PC-3 (cell line): Measurements from ENCODE around the gene SMIM36.

Experiments
- EZH2 ChIP-seq: fragments of 300-600 bp; sonication (generic); IDR thresholded peaks from one replicate; pipeline ENCODE4 v1.6.1; 2017; ENCODE audit warnings: antibody characterized with exemption, mild to moderate bottlenecking, low read length; ENCODE audit not compliant: unreplicated experiment
- EZH2phosphoT487 ChIP-seq: fragments of 300-600 bp; sonication (generic); IDR thresholded peaks from 2 replicates; pipeline ENCODE4 v1.6.1; 2018; ENCODE audit warnings: mild to moderate bottlenecking, antibody characterized with exemption, low read length, borderline replicate concordance
- TF ChIP-seq, protein P1 (sequence below): fragments of 300-600 bp; sonication (generic); conservative IDR thresholded peaks from 2 replicates; pipeline ENCODE4 v1.5.1; 2017; ENCODE audit warnings: antibody characterized with exemption, low read depth, mild to moderate bottlenecking, low read length

DNA sequence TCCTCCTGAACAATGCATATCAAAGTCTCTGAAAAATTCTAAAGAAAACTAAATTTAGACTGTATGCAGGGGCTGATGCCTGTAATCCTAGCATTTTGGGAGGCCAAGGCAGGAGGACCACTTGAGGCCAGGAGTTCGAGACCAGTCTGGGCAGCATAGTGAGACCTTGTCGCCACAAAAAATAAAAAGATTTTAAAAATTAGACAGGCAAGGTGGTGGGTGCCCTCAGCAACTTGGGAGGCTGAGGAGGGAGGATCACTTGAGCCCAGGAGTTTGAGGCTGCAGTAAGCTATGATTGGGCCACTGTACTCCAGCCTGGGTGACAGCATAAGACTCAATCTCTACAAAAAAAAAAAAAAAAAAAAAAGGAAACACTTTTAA is 59.5 kb downstream of the SMIM36 start:
- TF ChIP-seq, protein P1, sequence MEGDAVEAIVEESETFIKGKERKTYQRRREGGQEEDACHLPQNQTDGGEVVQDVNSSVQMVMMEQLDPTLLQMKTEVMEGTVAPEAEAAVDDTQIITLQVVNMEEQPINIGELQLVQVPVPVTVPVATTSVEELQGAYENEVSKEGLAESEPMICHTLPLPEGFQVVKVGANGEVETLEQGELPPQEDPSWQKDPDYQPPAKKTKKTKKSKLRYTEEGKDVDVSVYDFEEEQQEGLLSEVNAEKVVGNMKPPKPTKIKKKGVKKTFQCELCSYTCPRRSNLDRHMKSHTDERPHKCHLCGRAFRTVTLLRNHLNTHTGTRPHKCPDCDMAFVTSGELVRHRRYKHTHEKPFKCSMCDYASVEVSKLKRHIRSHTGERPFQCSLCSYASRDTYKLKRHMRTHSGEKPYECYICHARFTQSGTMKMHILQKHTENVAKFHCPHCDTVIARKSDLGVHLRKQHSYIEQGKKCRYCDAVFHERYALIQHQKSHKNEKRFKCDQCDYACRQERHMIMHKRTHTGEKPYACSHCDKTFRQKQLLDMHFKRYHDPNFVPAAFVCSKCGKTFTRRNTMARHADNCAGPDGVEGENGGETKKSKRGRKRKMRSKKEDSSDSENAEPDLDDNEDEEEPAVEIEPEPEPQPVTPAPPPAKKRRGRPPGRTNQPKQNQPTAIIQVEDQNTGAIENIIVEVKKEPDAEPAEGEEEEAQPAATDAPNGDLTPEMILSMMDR, result no peak
- TF ChIP-seq EZH2phosphoT487, result no peak
- TF ChIP-seq EZH2, result no peak
